Measurements from ENCODE around the gene BLM. TPM values are rescaled to one million over a fixed set of nuclear protein-coding genes. Genes with fewer than 3 reads are reported as not detected.

BLM gene
- total RNA-seq, 1 experiment from 2014 or later, result 41.3 TPM

GRCh38 chr15:90773485-90773884 is 56.3 kb downstream of the BLM start:
- H3K79me2 ChIP-seq (ENCODE audit: insufficient read depth, low read length), result no peaks in the 10 kb centered on the region
- H3K9me3 ChIP-seq (ENCODE audit: control insufficient read depth, low read depth, low read length), result no peaks in the 10 kb centered on the region
- H3K4me2 ChIP-seq (ENCODE audit: insufficient read depth, insufficient read length, low read length), result no peak overlapping the region
- Mint-ChIP-seq H3K36me3 (ENCODE audit: insufficient read depth in 1 of 3, low read depth in 3 of 3) (peaks cover 10 to 50% (median 50%) of the 10 kb centered on the region in 3 experiments; a peak in 6 of 7 replicates), H3K9me3 (no peaks in the 10 kb centered on the region), H3K4me1 (no peaks in the 10 kb centered on the region), H3K27ac (no peak overlapping the region), H3K4me3 (no peak overlapping the region), H3K27me3 (ENCODE audit: low read depth) (no peaks in the 10 kb centered on the region)
- no peaks in the 10 kb centered on the region for H3K27me3 ChIP-seq (ENCODE audit: insufficient read depth, low read length)
- H2BK15ac ChIP-seq (ENCODE audit: low read depth, low read length), result no peak overlapping the region
- H3K9ac ChIP-seq (ENCODE audit: extremely low read depth, insufficient read length, low read length), result no peak overlapping the region
- no peak overlapping the region for H2BK120ac ChIP-seq (ENCODE audit: low read depth, low read length, poor library complexity, severe bottlenecking)
- H3K23me2 ChIP-seq (ENCODE audit: insufficient read length, low read depth, low read length, poor library complexity, severe bottlenecking), result no peaks in the 10 kb centered on the region
- no peak overlapping the region for H3K23ac ChIP-seq (ENCODE audit: insufficient read length, low read depth, low read length)
- no peak overlapping the region for H3K4ac ChIP-seq (ENCODE audit: low read depth, low read length)
- H2BK12ac ChIP-seq (ENCODE audit: insufficient read length, low read depth, low read length), result no peak overlapping the region
- no peaks in the 10 kb centered on the region for H4K20me1 ChIP-seq (ENCODE audit: control insufficient read depth, insufficient read depth, insufficient read length)
- H3K14ac ChIP-seq (ENCODE audit: insufficient read depth, low read length), result no peak overlapping the region
- H2AK5ac ChIP-seq (ENCODE audit: insufficient read length, low read length), result no peak overlapping the region
- H3K27ac ChIP-seq (ENCODE audit: insufficient read length, low read depth, low read length), result no peak overlapping the region
- no peaks in the 10 kb centered on the region for H3K4me1 ChIP-seq (ENCODE audit: insufficient read depth, low read length)
- no peak overlapping the region for H3T11ph ChIP-seq (ENCODE audit: low read length)
- no peak overlapping the region for H2BK20ac ChIP-seq (ENCODE audit: low read depth, low read length, poor library complexity, severe bottlenecking)
- H4K91ac ChIP-seq (ENCODE audit: insufficient read length, low read depth, low read length), result no peak overlapping the region
- H3K56ac ChIP-seq (ENCODE audit: insufficient read length, low read depth, low read length), result no peak overlapping the region
- no peak overlapping the region for H4K8ac ChIP-seq (replicated peaks; ENCODE audit: insufficient read length, low read depth, low read length)
- no peak overlapping the region for H3K18ac ChIP-seq (ENCODE audit: insufficient read length, low read depth, low read length)
- no peak for TF ChIP-seq CTCF (conservative IDR thresholded peaks at IDR 0.05)
- H4K5ac ChIP-seq (ENCODE audit: insufficient read length, low read depth, low read length), result no peak overlapping the region
- H2BK5ac ChIP-seq (ENCODE audit: insufficient read length, low read length), result no peak overlapping the region
- DNase-seq, result no peak
- H3K79me1 ChIP-seq (ENCODE audit: insufficient read depth, low read depth, low read length, poor library complexity, severe bottlenecking), result no peaks in the 10 kb centered on the region
- WGBS (ENCODE audit: extremely low coverage, insufficient read length, low lambda C conversion rate), result no CpG with 5 or more reads among the region's 1 CpG
- H2AFZ ChIP-seq (ENCODE audit: low read length), result no peak overlapping the region

Data from H9 (cell line).